Measurements from ENCODE around the gene KLF12.

DNA sequence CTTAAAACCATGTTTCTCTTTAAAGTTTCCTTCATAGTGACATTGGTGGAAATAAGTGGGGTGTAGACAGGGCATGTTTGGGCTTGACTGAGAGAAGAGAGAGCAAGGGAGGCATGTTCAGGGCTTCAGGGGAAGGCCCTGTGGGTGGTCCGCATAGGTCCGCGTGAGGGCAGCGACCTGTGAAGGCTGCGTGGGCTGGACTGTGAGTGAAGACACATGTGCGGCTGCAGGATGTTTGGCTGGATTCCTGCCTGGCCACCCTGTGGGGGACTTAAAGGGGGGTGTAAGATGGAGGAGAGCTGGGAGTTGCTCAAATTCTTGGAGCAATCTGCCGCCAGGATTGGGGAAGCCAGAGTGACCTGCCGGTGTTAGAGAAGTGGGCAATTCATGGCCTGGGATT lies 23.8 kb upstream of the KLF12 start:
- TF ChIP-seq, protein P1, sequence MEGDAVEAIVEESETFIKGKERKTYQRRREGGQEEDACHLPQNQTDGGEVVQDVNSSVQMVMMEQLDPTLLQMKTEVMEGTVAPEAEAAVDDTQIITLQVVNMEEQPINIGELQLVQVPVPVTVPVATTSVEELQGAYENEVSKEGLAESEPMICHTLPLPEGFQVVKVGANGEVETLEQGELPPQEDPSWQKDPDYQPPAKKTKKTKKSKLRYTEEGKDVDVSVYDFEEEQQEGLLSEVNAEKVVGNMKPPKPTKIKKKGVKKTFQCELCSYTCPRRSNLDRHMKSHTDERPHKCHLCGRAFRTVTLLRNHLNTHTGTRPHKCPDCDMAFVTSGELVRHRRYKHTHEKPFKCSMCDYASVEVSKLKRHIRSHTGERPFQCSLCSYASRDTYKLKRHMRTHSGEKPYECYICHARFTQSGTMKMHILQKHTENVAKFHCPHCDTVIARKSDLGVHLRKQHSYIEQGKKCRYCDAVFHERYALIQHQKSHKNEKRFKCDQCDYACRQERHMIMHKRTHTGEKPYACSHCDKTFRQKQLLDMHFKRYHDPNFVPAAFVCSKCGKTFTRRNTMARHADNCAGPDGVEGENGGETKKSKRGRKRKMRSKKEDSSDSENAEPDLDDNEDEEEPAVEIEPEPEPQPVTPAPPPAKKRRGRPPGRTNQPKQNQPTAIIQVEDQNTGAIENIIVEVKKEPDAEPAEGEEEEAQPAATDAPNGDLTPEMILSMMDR (IDR thresholded peaks at IDR 0.05) = no peak
- no peak for TF ChIP-seq POLR2A (IDR thresholded peaks at IDR 0.05)
